Parathyroid adenoma (tissue), 2 donors: ENCODE measurements around the gene GJA10.
"Not testable (repeated sequence)": the region's sequence is repeated elsewhere in the genome, so short reads cannot be mapped to it uniquely, and the experiment has no call there.

Experiments used
- H2AFZ ChIP-seq: fragments of 300-600 bp; sonication (generic); one replicate; pipeline ENCODE4 v1.7.0; 2017; ENCODE audit warnings: antibody characterized with exemption, mild to moderate bottlenecking
- H3K27ac ChIP-seq: fragments of 300-600 bp; sonication (generic); one replicate; pipeline ENCODE4 v1.7.0; 2017
- H3K27me3 ChIP-seq: fragments of 300-600 bp; sonication (generic); one replicate; pipeline ENCODE4 v1.7.0; 2017; ENCODE audit warnings: low read length; ENCODE audit not compliant: control insufficient read depth, insufficient read depth
- H3K36me3 ChIP-seq: fragments of 300-600 bp; sonication (generic); one replicate; pipeline ENCODE4 v1.7.0; 2017; ENCODE audit warnings: low read length; ENCODE audit not compliant: control insufficient read depth, insufficient read depth
- H3K4me1 ChIP-seq: fragments of 300-600 bp; sonication (generic); one replicate; pipeline ENCODE4 v1.7.0; 2017; ENCODE audit warnings: control low read depth
- H3K4me2 ChIP-seq: fragments of 300-600 bp; sonication (generic); one replicate; pipeline ENCODE4 v1.7.0; 2017; ENCODE audit warnings: low read length
- H3K4me3 ChIP-seq: fragments of 300-600 bp; sonication (generic); one replicate; pipeline ENCODE4 v1.7.0; 2017; ENCODE audit warnings: low read depth, low read length
- H3K79me2 ChIP-seq: fragments of 300-600 bp; sonication (generic); one replicate; pipeline ENCODE4 v1.7.0; 2017; ENCODE audit warnings: control low read depth
- H3K9ac ChIP-seq: fragments of 300-600 bp; sonication (generic); one replicate; pipeline ENCODE4 v1.7.0; 2017; ENCODE audit warnings: mild to moderate bottlenecking
- H3K9me3 ChIP-seq: fragments of 300-600 bp; sonication (generic); one replicate; pipeline ENCODE4 v1.7.0; 2017; ENCODE audit warnings: low read length; ENCODE audit not compliant: control insufficient read depth
- CTCF ChIP-seq: fragments of 300-600 bp; sonication (generic); IDR thresholded peaks from one replicate; pipeline ENCODE4 v1.7.0; 2017; ENCODE audit warnings: antibody characterized with exemption, mild to moderate bottlenecking
- donor health status: primary hyperparathyroidism.

GJA10 gene

GRCh38 chr6:89894169-89894568 lies at the start of gene GJA10:
Gene GJA10 (plus strand): TSS chr6:89894469. CDS start chr6:89894469, 0 bp downstream.
- no peak for TF ChIP-seq CTCF
- peak within 1 kb of the TSS; percentile 12 for H2AFZ ChIP-seq
- H3K9me3 ChIP-seq: no peaks in the 10 kb centered on the region
- H3K4me1 ChIP-seq: no peaks in the 10 kb centered on the region
- H3K36me3 ChIP-seq: no peaks in the 10 kb centered on the region
- H3K79me2 ChIP-seq: no peaks in the 10 kb centered on the region
- H3K9ac ChIP-seq: no peak within 1 kb of the TSS
- peaks cover 4% of the 10 kb centered on the region for H3K27me3 ChIP-seq
- H3K4me3 ChIP-seq: no peak within 1 kb of the TSS
- H3K27ac ChIP-seq: no peak within 1 kb of the TSS
- H3K4me2 ChIP-seq: no peak within 1 kb of the TSS

- H3K27me3 ChIP-seq, H3K27ac ChIP-seq, H3K9ac ChIP-seq, H3K36me3 ChIP-seq, H3K4me1 ChIP-seq, H3K9me3 ChIP-seq, H3K79me2 ChIP-seq, H3K4me2 ChIP-seq, H3K4me3 ChIP-seq, H2AFZ ChIP-seq: not testable (repeated sequence)
Observed at GRCh38 chr6:89847513-89847912, 46.8 kb upstream of the GJA10 start.

GRCh38 chr6:89853068-89853467 lies 41.2 kb upstream of the GJA10 start:
- no peaks in the 10 kb centered on the region for H3K36me3 ChIP-seq
- H3K4me2 ChIP-seq: no peak overlapping the region
- no peaks in the 10 kb centered on the region for H3K9me3 ChIP-seq
- no peak for TF ChIP-seq CTCF
- peaks cover under 1% of the 10 kb centered on the region for H3K79me2 ChIP-seq
- H2AFZ ChIP-seq: no peak overlapping the region
- no peaks in the 10 kb centered on the region for H3K27me3 ChIP-seq
- H3K4me3 ChIP-seq: no peak overlapping the region
- H3K27ac ChIP-seq: no peak overlapping the region
- H3K4me1 ChIP-seq: no peaks in the 10 kb centered on the region
- H3K9ac ChIP-seq: no peak overlapping the region

GRCh38 chr6:89858041-89858440 lies 36.2 kb upstream of the GJA10 start:
- no peak overlapping the region for H3K4me2 ChIP-seq
- no peaks in the 10 kb centered on the region for H3K4me1 ChIP-seq
- no peak overlapping the region for H3K27ac ChIP-seq
- no peak overlapping the region for H2AFZ ChIP-seq
- H3K4me3 ChIP-seq: no peak overlapping the region
- no peaks in the 10 kb centered on the region for H3K79me2 ChIP-seq
- H3K36me3 ChIP-seq: no peaks in the 10 kb centered on the region
- no peak for TF ChIP-seq CTCF
- no peaks in the 10 kb centered on the region for H3K9me3 ChIP-seq
- H3K9ac ChIP-seq: no peak overlapping the region
- H3K27me3 ChIP-seq: no peaks in the 10 kb centered on the region

- Histone ChIP-seq H3K4me1 (no peaks in the 10 kb centered on the region), H3K27me3 (no peaks in the 10 kb centered on the region), H3K9me3 (no peaks in the 10 kb centered on the region), H3K4me3 (no peak overlapping the region), H2AFZ (no peak overlapping the region), H3K27ac (no peak overlapping the region), H3K79me2 (no peaks in the 10 kb centered on the region), H3K9ac (no peak overlapping the region), H3K36me3 (no peaks in the 10 kb centered on the region), H3K4me2 (no peak overlapping the region)
- TF ChIP-seq CTCF: no peak
Observed at GRCh38 chr6:89859744-89860143, 34.5 kb upstream of the GJA10 start.
